GM12891 (cell line): ENCODE measurements around the gene RAB40C.
"Not testable (repeated sequence)": the region's sequence is repeated elsewhere in the genome, so short reads cannot be mapped to it uniquely, and the experiment has no call there.

Experiments used
- DNase-seq: peaks from one replicate; pipeline ENCODE4 v3.0.0; 2011; ENCODE audit warnings: low spot score; ENCODE audit not compliant: insufficient read length
- FAIRE-seq: peaks from 2 replicates; lab custom pipeline; 2011; peaks lifted over from hg19 to GRCh38; lab: Jason Lieb, UNC
- PAX5 ChIP-seq: IDR thresholded peaks from 2 replicates; pipeline ENCODE4 v1.6.1; 2011; ENCODE audit warnings: low read length, moderate library complexity, mild to moderate bottlenecking; ENCODE audit not compliant: insufficient read depth, severe bottlenecking
- POLR2A ChIP-seq: IDR thresholded peaks from 2 replicates; pipeline ENCODE4 v1.6.1; 2011; ENCODE audit warnings: low read depth, low read length, control low read depth
- POLR2AphosphoS5 ChIP-seq: IDR thresholded peaks from 2 replicates; pipeline ENCODE4 v1.6.1; 2011; ENCODE audit warnings: low read depth, low read length, control low read depth
- POU2F2 ChIP-seq: IDR thresholded peaks from 2 replicates; pipeline ENCODE4 v1.6.1; 2011; ENCODE audit warnings: low read depth, mild to moderate bottlenecking, control low read depth, low read length, moderate library complexity
- SPI1 ChIP-seq: IDR thresholded peaks from 2 replicates; pipeline ENCODE4 v1.6.1; 2011; ENCODE audit warnings: low read depth, low read length, control low read depth
- TAF1 ChIP-seq: IDR thresholded peaks from 2 replicates; pipeline ENCODE4 v1.6.1; 2011; ENCODE audit warnings: low read depth, low read length, control low read depth

Gene RAB40C

GRCh38 chr16:590815-591200 is 942 bp downstream of the RAB40C start:
- peak; percentile 41 for FAIRE-seq
- TF ChIP-seq POLR2A, result no peak
- no peak for TF ChIP-seq POLR2AphosphoS5
- no peak for TF ChIP-seq PAX5
- TF ChIP-seq POU2F2, result no peak
- no peak for TF ChIP-seq SPI1
- no peak for TF ChIP-seq TAF1

GRCh38 chr16:591231-591630 is 1.4 kb downstream of the RAB40C start:
- FAIRE-seq (no peak), DNase-seq (no peak)
- TF ChIP-seq PAX5, result no peak
- TF ChIP-seq POLR2AphosphoS5, result no peak
- no peak for TF ChIP-seq POLR2A
- TF ChIP-seq SPI1, result no peak
- no peak for TF ChIP-seq POU2F2
- TF ChIP-seq TAF1, result no peak

More at GRCh38 chr16:590815-591200, 942 bp downstream of the RAB40C start:
- no peak for DNase-seq

- no peak for FAIRE-seq
Measured at GRCh38 chr16:591892-592517, 2.1 kb downstream of the RAB40C start.

GRCh38 chr16:592518-593306 is 2.8 kb downstream of the RAB40C start:
- no peak for DNase-seq
- FAIRE-seq, result no peak
- no peak for TF ChIP-seq POLR2AphosphoS5
- TF ChIP-seq POLR2A, result no peak
- TF ChIP-seq PAX5, result no peak
- no peak for TF ChIP-seq SPI1
- TF ChIP-seq POU2F2, result no peak
- no peak for TF ChIP-seq TAF1

More at GRCh38 chr16:591892-592517, 2.1 kb downstream of the RAB40C start:
- TF ChIP-seq TAF1 (no peak), SPI1 (no peak), PAX5 (no peak), POLR2AphosphoS5 (no peak), POU2F2 (no peak), POLR2A (no peak)
- DNase-seq, result no peak

GRCh38 chr16:593406-593805 is 3.5 kb downstream of the RAB40C start:
- no peak for DNase-seq
- TF ChIP-seq POLR2AphosphoS5 (no peak), PAX5 (no peak), TAF1 (no peak), POU2F2 (no peak), SPI1 (no peak), POLR2A (no peak)
- FAIRE-seq, result no peak

GRCh38 chr16:593807-594206 is 3.9 kb downstream of the RAB40C start:
- FAIRE-seq (no peak), DNase-seq (no peak)
- no peak for TF ChIP-seq POU2F2
- no peak for TF ChIP-seq TAF1
- no peak for TF ChIP-seq POLR2AphosphoS5
- no peak for TF ChIP-seq PAX5
- TF ChIP-seq POLR2A, result no peak
- no peak for TF ChIP-seq SPI1

- no peak for DNase-seq
- TF ChIP-seq SPI1 (no peak), POLR2A (no peak), TAF1 (no peak), POU2F2 (no peak), PAX5 (no peak), POLR2AphosphoS5 (no peak)
- FAIRE-seq, result no peak
Measured at GRCh38 chr16:595094-595528, 5.2 kb downstream of the RAB40C start.

GRCh38 chr16:595942-596735 is 6.3 kb downstream of the RAB40C start:
- DNase-seq (no peak), FAIRE-seq (no peak)
- TF ChIP-seq PAX5 (no peak), POLR2A (no peak), SPI1 (no peak), TAF1 (no peak), POLR2AphosphoS5 (no peak), POU2F2 (no peak)

GRCh38 chr16:596736-597060 is 6.8 kb downstream of the RAB40C start:
- TF ChIP-seq POLR2A, result no peak
- no peak for TF ChIP-seq POLR2AphosphoS5
- TF ChIP-seq PAX5, result no peak
- no peak for TF ChIP-seq SPI1
- no peak for TF ChIP-seq TAF1
- no peak for TF ChIP-seq POU2F2
- FAIRE-seq (no peak), DNase-seq (no peak)

- not testable (repeated sequence) for FAIRE-seq, DNase-seq
Measured at GRCh38 chr16:597655-598054, 7.8 kb downstream of the RAB40C start.
